ENCODE results near the gene LRRC37B. TPM values are rescaled to one million over a fixed set of nuclear protein-coding genes. Genes with fewer than 3 reads are reported as not detected.
"Not testable (repeated sequence)": the region's sequence is repeated elsewhere in the genome, so short reads cannot be mapped to it uniquely, and the experiment has no call there.

Gene LRRC37B
- total RNA-seq, 2 experiments from 2014 or later = 15.5 to 17.3 TPM

- intact Hi-C loops (cut with micrococcal nuclease) = no loop called here
- Mint-ChIP-seq H3K27me3 (no peaks in the 10 kb centered on the region), H3K36me3 (ENCODE audit: low read depth) (peaks cover 2% of the 10 kb centered on the region), H3K27ac (no peak overlapping the region), H3K9me3 (no peaks in the 10 kb centered on the region), H3K4me3 (no peak overlapping the region), H3K4me1 (ENCODE audit: low read depth) (peaks cover 3% of the 10 kb centered on the region)
- CTCF ChIA-PET = no interaction called here
- TF ChIP-seq, protein P1, sequence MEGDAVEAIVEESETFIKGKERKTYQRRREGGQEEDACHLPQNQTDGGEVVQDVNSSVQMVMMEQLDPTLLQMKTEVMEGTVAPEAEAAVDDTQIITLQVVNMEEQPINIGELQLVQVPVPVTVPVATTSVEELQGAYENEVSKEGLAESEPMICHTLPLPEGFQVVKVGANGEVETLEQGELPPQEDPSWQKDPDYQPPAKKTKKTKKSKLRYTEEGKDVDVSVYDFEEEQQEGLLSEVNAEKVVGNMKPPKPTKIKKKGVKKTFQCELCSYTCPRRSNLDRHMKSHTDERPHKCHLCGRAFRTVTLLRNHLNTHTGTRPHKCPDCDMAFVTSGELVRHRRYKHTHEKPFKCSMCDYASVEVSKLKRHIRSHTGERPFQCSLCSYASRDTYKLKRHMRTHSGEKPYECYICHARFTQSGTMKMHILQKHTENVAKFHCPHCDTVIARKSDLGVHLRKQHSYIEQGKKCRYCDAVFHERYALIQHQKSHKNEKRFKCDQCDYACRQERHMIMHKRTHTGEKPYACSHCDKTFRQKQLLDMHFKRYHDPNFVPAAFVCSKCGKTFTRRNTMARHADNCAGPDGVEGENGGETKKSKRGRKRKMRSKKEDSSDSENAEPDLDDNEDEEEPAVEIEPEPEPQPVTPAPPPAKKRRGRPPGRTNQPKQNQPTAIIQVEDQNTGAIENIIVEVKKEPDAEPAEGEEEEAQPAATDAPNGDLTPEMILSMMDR (IDR thresholded peaks at IDR 0.05) = no peak
- POLR2A ChIA-PET = no interaction called here
- DNase-seq (no peak), ATAC-seq (no peak)
Observed at GRCh38 chr17:32033223-32033622, 26.0 kb downstream of the LRRC37B start.

DNA sequence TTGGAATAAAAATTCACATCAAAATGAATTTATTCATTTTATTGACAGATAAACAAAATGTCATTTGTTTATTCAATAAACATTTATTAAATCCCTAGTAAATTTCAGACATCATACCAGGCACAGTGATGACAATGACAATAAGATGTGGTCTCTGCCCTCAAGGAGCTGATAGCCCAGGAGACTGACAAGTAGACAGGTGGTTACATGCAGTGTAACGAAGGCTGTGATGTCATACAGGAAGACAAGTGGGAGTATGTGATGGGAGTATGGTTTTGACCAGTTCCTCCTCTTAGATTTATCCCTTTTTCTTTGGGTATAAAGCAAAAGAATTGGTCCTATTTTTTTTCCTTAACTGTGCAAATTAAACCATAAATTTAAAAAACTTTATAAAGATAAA, 26.6 kb downstream of the LRRC37B start:
- peak; percentile 75 for ATAC-seq

DNA sequence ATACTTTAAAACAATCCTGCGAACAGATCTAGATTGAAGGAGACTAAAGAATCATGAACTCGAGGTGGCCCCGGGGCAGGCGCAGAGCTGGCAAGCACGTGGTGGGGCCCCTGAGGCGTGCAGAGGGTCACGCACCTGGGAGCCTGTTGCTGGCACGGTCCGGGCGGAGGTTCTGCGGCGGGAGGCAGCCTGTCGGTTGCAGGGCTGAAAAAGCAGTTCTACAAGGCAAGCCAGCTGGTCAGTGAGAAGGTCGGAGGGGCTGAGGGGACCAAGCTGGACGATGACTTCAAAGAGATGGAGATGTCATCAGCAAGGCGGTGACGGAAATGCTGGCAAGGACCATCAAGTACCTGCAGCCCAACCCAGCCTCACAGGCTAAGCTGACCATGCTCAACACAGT, 33.1 kb downstream of the LRRC37B start:
- H3K9me3 Mint-ChIP-seq; ATAC-seq; intact Hi-C loops (cut with micrococcal nuclease); DNase-seq; H3K36me3 Mint-ChIP-seq (ENCODE audit: low read depth); H3K27ac Mint-ChIP-seq; H3K27me3 Mint-ChIP-seq; H3K4me3 Mint-ChIP-seq; CTCF ChIA-PET; POLR2A ChIA-PET; H3K4me1 Mint-ChIP-seq (ENCODE audit: low read depth): not testable (repeated sequence)

More for the DNA sequence above, 26.6 kb downstream of the LRRC37B start:
- H3K27me3 Mint-ChIP-seq; H3K4me1 Mint-ChIP-seq (ENCODE audit: low read depth); CTCF ChIA-PET; H3K9me3 Mint-ChIP-seq; POLR2A ChIA-PET; H3K4me3 Mint-ChIP-seq; intact Hi-C loops (cut with micrococcal nuclease); H3K27ac Mint-ChIP-seq; H3K36me3 Mint-ChIP-seq (ENCODE audit: low read depth): not testable (repeated sequence)
- peak; percentile 18 for DNase-seq

DNA sequence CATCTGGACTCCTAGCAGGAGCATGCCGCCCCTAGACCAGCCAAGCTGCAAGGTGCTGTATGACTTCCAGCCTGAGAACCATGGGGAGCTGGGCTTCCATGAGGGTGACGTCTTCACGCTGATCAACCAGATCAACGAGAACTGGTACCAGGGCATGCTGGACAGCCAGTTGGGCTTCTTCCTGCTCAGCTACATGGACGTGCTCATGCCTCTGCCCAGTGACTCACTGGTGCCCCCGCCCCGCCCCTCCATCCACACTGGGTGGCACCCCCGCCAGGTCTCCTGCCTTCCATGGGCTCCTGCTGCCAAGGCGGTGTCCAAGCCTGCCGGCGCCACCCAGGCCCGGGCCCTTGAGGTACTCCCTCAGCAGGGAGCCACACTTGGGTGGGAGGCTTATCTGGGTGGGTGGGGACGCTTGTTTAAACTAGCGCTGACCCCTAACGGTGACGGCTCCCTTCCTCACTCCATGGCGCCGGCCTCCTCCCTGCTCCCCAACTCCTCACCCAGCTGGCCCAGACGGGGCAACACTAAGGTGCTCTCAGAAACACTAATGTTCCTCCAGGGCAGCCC, 34.2 kb downstream of the LRRC37B start:
- ATAC-seq; H3K9me3 Mint-ChIP-seq; intact Hi-C loops (cut with micrococcal nuclease): not testable (repeated sequence)

GRCh38 chr17:32042266-32042665, 35.1 kb downstream of the LRRC37B start:
- intact Hi-C loops (cut with micrococcal nuclease); H3K4me1 Mint-ChIP-seq (ENCODE audit: low read depth); H3K9me3 Mint-ChIP-seq; CTCF ChIA-PET; POLR2A ChIA-PET; H3K4me3 Mint-ChIP-seq; DNase-seq; H3K36me3 Mint-ChIP-seq (ENCODE audit: low read depth); H3K27me3 Mint-ChIP-seq; H3K27ac Mint-ChIP-seq; ATAC-seq: not testable (repeated sequence)

More for the DNA sequence above, 34.2 kb downstream of the LRRC37B start:
- H3K27ac Mint-ChIP-seq; H3K36me3 Mint-ChIP-seq (ENCODE audit: low read depth); POLR2A ChIA-PET; H3K4me1 Mint-ChIP-seq (ENCODE audit: low read depth); CTCF ChIA-PET; H3K27me3 Mint-ChIP-seq; H3K4me3 Mint-ChIP-seq; DNase-seq: not testable (repeated sequence)

GRCh38 chr17:32045611-32046010, 38.4 kb downstream of the LRRC37B start:
- DNase-seq; POLR2A ChIA-PET; H3K36me3 Mint-ChIP-seq (ENCODE audit: low read depth); H3K9me3 Mint-ChIP-seq; H3K4me1 Mint-ChIP-seq (ENCODE audit: low read depth); intact Hi-C loops (cut with micrococcal nuclease); H3K27ac Mint-ChIP-seq; H3K4me3 Mint-ChIP-seq; H3K27me3 Mint-ChIP-seq; ATAC-seq: not testable (repeated sequence)
- CTCF ChIA-PET = interaction anchor here (1.0 kb wide), 1 partner anchor 93 kb away, joined by 3 read pairs; no protein-coding TSS in a partner anchor

DNA sequence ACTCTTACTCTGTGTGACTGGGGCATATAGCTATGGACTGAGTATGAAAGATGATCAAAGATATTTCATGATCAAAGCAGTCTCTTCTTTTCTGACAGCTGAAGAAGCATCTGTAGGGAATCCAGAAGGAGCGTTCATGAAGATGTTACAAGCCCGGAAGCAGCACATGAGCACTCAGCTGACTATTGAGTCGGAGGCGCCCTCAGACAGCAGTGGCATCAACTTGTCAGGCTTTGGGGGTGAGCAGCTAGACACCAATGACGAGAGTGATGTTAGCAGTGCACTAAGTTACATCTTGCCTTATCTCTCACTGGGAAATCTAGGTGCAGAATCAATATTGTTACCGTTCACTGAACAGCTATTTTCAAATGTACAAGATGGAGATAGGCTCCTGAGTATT, 40.5 kb downstream of the LRRC37B start:
- H3K27ac Mint-ChIP-seq; H3K27me3 Mint-ChIP-seq; ATAC-seq; H3K4me1 Mint-ChIP-seq (ENCODE audit: low read depth); H3K9me3 Mint-ChIP-seq; intact Hi-C loops (cut with micrococcal nuclease); H3K4me3 Mint-ChIP-seq; DNase-seq; POLR2A ChIA-PET; CTCF ChIA-PET; H3K36me3 Mint-ChIP-seq (ENCODE audit: low read depth): not testable (repeated sequence)

GRCh38 chr17:32054985-32055384, 47.8 kb downstream of the LRRC37B start:
- CTCF ChIA-PET; H3K27ac Mint-ChIP-seq; H3K9me3 Mint-ChIP-seq; H3K27me3 Mint-ChIP-seq; H3K4me1 Mint-ChIP-seq (ENCODE audit: low read depth); intact Hi-C loops (cut with micrococcal nuclease); H3K4me3 Mint-ChIP-seq; POLR2A ChIA-PET; H3K36me3 Mint-ChIP-seq (ENCODE audit: low read depth): not testable (repeated sequence)
- ATAC-seq = peak; percentile 67
- DNase-seq = peak; percentile 39

GRCh38 chr17:32055425-32055824, 48.2 kb downstream of the LRRC37B start:
- H3K27me3 Mint-ChIP-seq; H3K36me3 Mint-ChIP-seq (ENCODE audit: low read depth); H3K4me3 Mint-ChIP-seq; POLR2A ChIA-PET; DNase-seq; H3K27ac Mint-ChIP-seq; intact Hi-C loops (cut with micrococcal nuclease); ATAC-seq; H3K9me3 Mint-ChIP-seq; H3K4me1 Mint-ChIP-seq (ENCODE audit: low read depth); CTCF ChIA-PET: not testable (repeated sequence)

- H3K9me3 Mint-ChIP-seq; POLR2A ChIA-PET; ATAC-seq; H3K27ac Mint-ChIP-seq; H3K27me3 Mint-ChIP-seq; H3K4me1 Mint-ChIP-seq (ENCODE audit: low read depth); H3K4me3 Mint-ChIP-seq; CTCF ChIA-PET; intact Hi-C loops (cut with micrococcal nuclease); H3K36me3 Mint-ChIP-seq (ENCODE audit: low read depth); DNase-seq: not testable (repeated sequence)
Observed at GRCh38 chr17:32056500-32056899, 49.3 kb downstream of the LRRC37B start.

DNA sequence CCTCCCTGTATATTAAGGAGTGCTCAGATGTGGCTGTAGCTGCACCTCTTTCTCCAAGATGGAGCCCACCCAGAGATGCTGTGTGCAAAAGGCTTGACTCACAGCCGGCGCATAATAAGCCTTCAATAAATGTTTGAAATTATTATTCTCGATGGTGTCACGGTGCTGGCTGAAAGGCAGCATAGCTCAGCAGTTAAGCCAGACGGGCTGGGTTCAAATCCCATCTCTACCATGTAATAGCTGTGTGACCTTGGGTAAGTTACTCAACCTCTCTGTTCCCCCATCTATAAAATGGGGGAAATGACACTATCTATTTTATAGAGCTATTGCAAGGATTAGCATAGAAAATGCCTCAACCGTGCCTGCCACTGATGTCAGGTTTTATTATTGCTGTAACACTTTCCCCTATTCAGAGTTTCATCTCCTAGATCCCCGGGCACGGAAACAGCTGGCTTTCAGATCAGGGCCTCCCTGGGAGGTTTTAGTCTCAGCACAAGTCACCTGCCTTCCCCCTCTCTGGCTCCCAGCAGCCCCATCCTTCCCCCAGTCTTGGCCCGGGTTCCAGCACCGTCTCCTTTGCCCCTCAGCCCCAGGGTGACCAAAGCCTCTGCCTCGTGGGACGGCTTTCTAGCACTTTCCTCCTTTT, 50.4 kb downstream of the LRRC37B start:
- CTCF ChIA-PET; DNase-seq; H3K27me3 Mint-ChIP-seq; ATAC-seq; H3K4me3 Mint-ChIP-seq; H3K27ac Mint-ChIP-seq; H3K36me3 Mint-ChIP-seq (ENCODE audit: low read depth); H3K4me1 Mint-ChIP-seq (ENCODE audit: low read depth); intact Hi-C loops (cut with micrococcal nuclease); POLR2A ChIA-PET; H3K9me3 Mint-ChIP-seq: not testable (repeated sequence)

All from activated CD8-positive, alpha-beta T cell treated with anti-CD3 and anti-CD28 coated beads for 36 hours (primary cell).